T-cell (primary cell): Measurements from ENCODE around the gene LRRC17. TPM values are rescaled to one million over a fixed set of nuclear protein-coding genes. Genes with fewer than 3 reads are reported as not detected.

Experiments
- ATAC-seq, 4 experiments: fragments of 200-7000 bp in 3 of 4; fragments of 150-1000 bp in 1 of 4; cut with Tn5 transposase; replicated peaks in 1 of 4; 1 replicate in 3 of 4; 2 replicates in 1 of 4; pipeline ENCODE4 v1.10.0; 2021; ENCODE audit warnings: moderate library complexity in 3 of 4, mild to moderate bottlenecking in 2 of 4, moderate number of reproducible peaks in 1 of 4
- CTCF ChIA-PET, 2 donors: fragments of 300-600 bp; sonication (Branson Sonifier 250); formaldehyde crosslinking; loops; one replicate each; lab custom pipeline; 2022; ENCODE audit warnings: antibody characterized with exemption in 2 of 2; lab: Charles Lee
- POLR2A ChIA-PET, 2 donors: fragments of 300-600 bp; sonication (Branson Sonifier 250); formaldehyde crosslinking; loops; one replicate each; lab custom pipeline; 2022; ENCODE audit warnings: antibody characterized with exemption in 2 of 2; lab: Charles Lee
- DNase-seq, 35 experiments: peaks; one replicate each; pipeline versions ENCODE4 v3.0.0 to v3.0.0-alpha.2; 2013 to 2023
- H3K27ac ChIP-seq: one replicate; pipeline ENCODE4 v1.5.1; 2013; ENCODE audit warnings: low read length
- H3K27me3 ChIP-seq, 2 experiments: replicated peaks in 1 of 2; 1 replicate in 1 of 2; 2 replicates in 1 of 2; pipeline versions ENCODE4 v1.6.1 to v1.7.0; 2013; ENCODE audit warnings: low read length in 1 of 2, mixed read lengths in 1 of 2; ENCODE audit not compliant: control insufficient read depth in 2 of 2, insufficient read depth in 2 of 2; ENCODE audit errors: extremely low read depth in 1 of 2
- H3K36me3 ChIP-seq, 2 donors: 1 replicate in 1 of 2; 2 replicates in 1 of 2; pipeline versions ENCODE4 v1.6.1 to v1.7.0; 2013; ENCODE audit warnings: low read length in 1 of 2; ENCODE audit not compliant: control insufficient read depth in 2 of 2, insufficient read depth in 1 of 2; ENCODE audit errors: extremely low read depth in 1 of 2
- H3K4me1 ChIP-seq, 2 experiments: 1 replicate in 1 of 2; 2 replicates in 1 of 2; pipeline versions ENCODE4 v1.6.1 to v1.7.0; 2013; ENCODE audit warnings: low read length in 2 of 2, mixed read lengths in 1 of 2; ENCODE audit not compliant: insufficient read depth in 2 of 2, control insufficient read depth in 1 of 2; ENCODE audit errors: extremely low read depth in 1 of 2
- H3K4me3 ChIP-seq, 2 donors: 1 replicate in 1 of 2; 2 replicates in 1 of 2; pipeline versions ENCODE4 v1.5.1 to v1.7.0; 2013; ENCODE audit warnings: mild to moderate bottlenecking in 2 of 2, low read length in 1 of 2, moderate library complexity in 1 of 2; ENCODE audit not compliant: control insufficient read depth in 1 of 2; ENCODE audit errors: extremely low read depth in 1 of 2
- H3K9me3 ChIP-seq: 2 replicates; pipeline ENCODE4 v1.7.0; 2013
- H3K27ac Mint-ChIP-seq, 2 donors: one replicate each; pipeline ENCODE4 v1.8.0; 2020 to 2021; ENCODE audit warnings: mild to moderate bottlenecking in 2 of 2, mixed read lengths in 2 of 2
- H3K27me3 Mint-ChIP-seq, 2 donors: one replicate each; pipeline ENCODE4 v1.8.0; 2021 to 2022; ENCODE audit warnings: mixed read lengths in 2 of 2
- H3K36me3 Mint-ChIP-seq: one replicate; pipeline ENCODE4 v1.8.0; 2021; ENCODE audit warnings: mixed read lengths
- H3K4me1 Mint-ChIP-seq, 3 donors: one replicate each; pipeline ENCODE4 v1.8.0; 2020 to 2022; ENCODE audit warnings: mixed read lengths in 3 of 3, mild to moderate bottlenecking in 1 of 3
- H3K4me3 Mint-ChIP-seq, 3 donors: one replicate each; pipeline ENCODE4 v1.8.0; 2020 to 2022; ENCODE audit warnings: mild to moderate bottlenecking in 3 of 3, mixed read lengths in 3 of 3, moderate library complexity in 3 of 3
- H3K9me3 Mint-ChIP-seq, 3 donors: one replicate each; pipeline ENCODE4 v1.8.0; 2020 to 2022; ENCODE audit warnings: mixed read lengths in 3 of 3
- WGBS: methylation state at CpG from one replicate; pipeline ENCODE4 v1.1.5; 2013; ENCODE audit warnings: missing lambda C conversion rate; ENCODE audit not compliant: insufficient coverage; 5-methylcytosine and 5-hydroxymethylcytosine counted together
- total RNA-seq, 35 experiments: library from RNA in 6 of 35; stranded (reverse) in 6 of 35; fragments of 120-200 nt in 1 of 35; gene quantifications; one replicate each; pipeline versions ENCODE4 v1.2.1 to v1.2.4 and lab custom pipeline; 2013 to 2026

The LRRC17 gene
- total RNA-seq, 5 donors from 2014 or later (not counting 1 experiment from before 2014, with no cell fraction given): 0.18 to 0.47 (median 0.36) TPM

DNA sequence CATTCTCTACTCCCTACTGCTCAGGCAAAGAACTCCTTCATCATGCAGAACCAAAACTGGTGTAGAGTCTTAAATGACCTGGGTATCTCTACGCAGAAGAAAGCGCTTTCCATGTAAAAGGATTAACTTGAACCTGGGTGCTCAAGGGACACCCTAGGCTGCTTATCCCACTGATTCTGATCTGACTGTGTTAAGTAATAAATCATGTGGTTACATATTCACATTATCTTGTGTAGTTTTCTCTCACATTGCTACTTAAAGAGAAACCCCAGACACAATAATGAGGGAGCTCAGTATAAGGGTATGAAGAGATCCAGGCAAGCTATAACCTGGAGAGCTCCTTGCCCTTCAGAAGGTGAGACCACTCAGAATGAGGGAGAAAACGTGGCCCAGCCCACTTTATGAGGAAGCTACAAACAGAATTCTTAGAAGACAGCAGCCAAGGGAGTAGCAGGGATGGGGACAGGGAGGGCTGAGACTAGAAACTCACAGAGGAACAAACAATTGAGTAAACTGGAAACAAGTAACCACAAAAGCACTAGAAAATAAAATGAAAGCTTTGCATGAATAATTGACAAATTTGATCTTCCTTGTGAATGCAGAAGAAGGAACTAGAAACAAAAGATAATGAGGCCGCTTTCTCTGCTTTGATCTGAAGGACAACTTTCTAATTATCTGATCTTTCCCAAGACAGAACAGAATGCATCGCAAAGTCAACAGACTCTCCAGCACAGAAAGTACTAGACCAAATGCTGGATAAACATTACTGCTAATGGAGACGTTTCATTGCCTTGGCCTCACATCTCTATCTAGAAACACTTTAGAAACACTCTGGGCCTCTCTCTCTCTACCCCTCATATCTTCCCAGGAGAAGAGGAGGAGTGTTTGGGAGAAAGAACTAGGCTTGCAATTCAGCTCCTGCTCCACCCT lies 76.1 kb downstream of the LRRC17 start:
- Mint-ChIP-seq H3K27ac (no peak overlapping the region), H3K4me1 (no peaks in the 10 kb centered on the region), H3K9me3 (no peaks in the 10 kb centered on the region), H3K27me3 (no peaks in the 10 kb centered on the region), H3K36me3 (no peaks in the 10 kb centered on the region), H3K4me3 (no peak overlapping the region)
- Histone ChIP-seq H3K4me3 (no peak overlapping the region), H3K36me3 (no peaks in the 10 kb centered on the region), H3K9me3 (no peaks in the 10 kb centered on the region), H3K4me1 (no peaks in the 10 kb centered on the region), H3K27ac (no peak overlapping the region), H3K27me3 (no peaks in the 10 kb centered on the region)
- 100% methylated on average over 1 of the region's 6 CpGs for WGBS
- ATAC-seq: no peak
- POLR2A ChIA-PET: no interaction called here
- no peak for DNase-seq
- CTCF ChIA-PET: no interaction called here

GRCh38 chr7:102990642-102991041 lies 77.8 kb downstream of the LRRC17 start:
- no peak overlapping the region for H3K4me3 Mint-ChIP-seq
- no peaks in the 10 kb centered on the region for H3K9me3 Mint-ChIP-seq
- Histone ChIP-seq H3K36me3 (no peaks in the 10 kb centered on the region), H3K4me1 (no peaks in the 10 kb centered on the region), H3K27ac (no peak overlapping the region), H3K27me3 (no peaks in the 10 kb centered on the region), H3K9me3 (no peaks in the 10 kb centered on the region), H3K4me3 (no peak overlapping the region)
- no peak for ATAC-seq
- H3K4me1 Mint-ChIP-seq: no peaks in the 10 kb centered on the region
- 63% methylated on average over 2 of the region's 2 CpGs for WGBS
- POLR2A ChIA-PET: no interaction called here
- CTCF ChIA-PET: no interaction called here
- no peak overlapping the region for H3K27ac Mint-ChIP-seq
- no peaks in the 10 kb centered on the region for H3K36me3 Mint-ChIP-seq
- DNase-seq: no peak
- H3K27me3 Mint-ChIP-seq: no peaks in the 10 kb centered on the region

DNA sequence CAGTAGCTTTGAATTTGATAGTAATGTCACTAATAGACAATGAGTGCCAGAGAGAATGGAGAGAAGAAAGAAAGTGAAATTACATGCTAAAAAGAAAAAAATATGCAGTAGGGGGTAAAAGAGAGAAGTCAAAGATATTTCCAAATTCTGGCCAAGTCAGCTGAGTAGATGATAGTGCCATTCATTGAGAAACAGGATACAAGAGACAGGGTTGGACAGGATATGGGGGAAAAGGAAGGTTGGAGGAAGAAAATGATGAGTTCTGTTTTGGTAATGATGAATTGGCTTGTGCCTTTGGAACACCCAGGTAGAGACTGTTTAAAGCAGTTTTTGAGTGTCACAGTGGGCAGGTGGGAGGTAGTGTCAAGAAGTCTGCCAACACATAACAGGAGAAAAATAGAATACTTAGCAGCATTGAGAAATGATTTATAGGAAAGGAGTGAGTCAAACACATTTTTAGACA lies 78.3 kb downstream of the LRRC17 start:
- ChIA-PET CTCF (no interaction called here), POLR2A (no interaction called here)
- H3K9me3 Mint-ChIP-seq: no peaks in the 10 kb centered on the region
- no peaks in the 10 kb centered on the region for H3K36me3 Mint-ChIP-seq
- no peaks in the 10 kb centered on the region for H3K27me3 Mint-ChIP-seq
- no peak overlapping the region for H3K27ac ChIP-seq
- H3K4me3 ChIP-seq: no peak overlapping the region
- no peak for ATAC-seq
- no peak overlapping the region for H3K27ac Mint-ChIP-seq
- no peaks in the 10 kb centered on the region for H3K27me3 ChIP-seq
- H3K4me3 Mint-ChIP-seq: no peak overlapping the region
- no peaks in the 10 kb centered on the region for H3K4me1 Mint-ChIP-seq
- H3K36me3 ChIP-seq: no peaks in the 10 kb centered on the region
- no peaks in the 10 kb centered on the region for H3K4me1 ChIP-seq
- DNase-seq: no peak
- H3K9me3 ChIP-seq: no peaks in the 10 kb centered on the region

- no peaks in the 10 kb centered on the region for H3K9me3 Mint-ChIP-seq
- H3K27me3 Mint-ChIP-seq: no peaks in the 10 kb centered on the region
- Histone ChIP-seq H3K27ac (no peak overlapping the region), H3K27me3 (no peaks in the 10 kb centered on the region), H3K9me3 (no peaks in the 10 kb centered on the region), H3K4me3 (no peak overlapping the region), H3K36me3 (no peaks in the 10 kb centered on the region), H3K4me1 (no peaks in the 10 kb centered on the region)
- WGBS: no CpG with 5 or more reads among the region's 2 CpGs
- H3K4me1 Mint-ChIP-seq: no peaks in the 10 kb centered on the region
- DNase-seq (no peak), ATAC-seq (no peak)
- ChIA-PET CTCF (no interaction called here), POLR2A (interaction anchor here in 1 of 2 donors (0.5 kb wide), 1 partner anchor 1790 kb away, joined by 3 read pairs; no protein-coding TSS in a partner anchor)
- no peak overlapping the region for H3K27ac Mint-ChIP-seq
- H3K36me3 Mint-ChIP-seq: no peaks in the 10 kb centered on the region
- no peak overlapping the region for H3K4me3 Mint-ChIP-seq
Observed at GRCh38 chr7:102991540-102992214, 78.9 kb downstream of the LRRC17 start.

GRCh38 chr7:102992509-102992937 lies 79.7 kb downstream of the LRRC17 start:
- Mint-ChIP-seq H3K9me3 (no peaks in the 10 kb centered on the region), H3K27me3 (no peaks in the 10 kb centered on the region), H3K27ac (no peak overlapping the region), H3K36me3 (no peaks in the 10 kb centered on the region), H3K4me3 (no peak overlapping the region), H3K4me1 (no peaks in the 10 kb centered on the region)
- no peaks in the 10 kb centered on the region for H3K4me1 ChIP-seq
- H3K9me3 ChIP-seq: no peaks in the 10 kb centered on the region
- CTCF ChIA-PET: no interaction called here
- no peaks in the 10 kb centered on the region for H3K36me3 ChIP-seq
- no peaks in the 10 kb centered on the region for H3K27me3 ChIP-seq
- POLR2A ChIA-PET: interaction anchor here in 1 of 2 donors (0.5 kb wide), 1 partner anchor 1789 kb away, joined by 3 read pairs; no protein-coding TSS in a partner anchor
- ATAC-seq: no peak
- 90% methylated on average over 3 of the region's 5 CpGs for WGBS
- no peak overlapping the region for H3K4me3 ChIP-seq
- DNase-seq: no peak
- no peak overlapping the region for H3K27ac ChIP-seq

DNA sequence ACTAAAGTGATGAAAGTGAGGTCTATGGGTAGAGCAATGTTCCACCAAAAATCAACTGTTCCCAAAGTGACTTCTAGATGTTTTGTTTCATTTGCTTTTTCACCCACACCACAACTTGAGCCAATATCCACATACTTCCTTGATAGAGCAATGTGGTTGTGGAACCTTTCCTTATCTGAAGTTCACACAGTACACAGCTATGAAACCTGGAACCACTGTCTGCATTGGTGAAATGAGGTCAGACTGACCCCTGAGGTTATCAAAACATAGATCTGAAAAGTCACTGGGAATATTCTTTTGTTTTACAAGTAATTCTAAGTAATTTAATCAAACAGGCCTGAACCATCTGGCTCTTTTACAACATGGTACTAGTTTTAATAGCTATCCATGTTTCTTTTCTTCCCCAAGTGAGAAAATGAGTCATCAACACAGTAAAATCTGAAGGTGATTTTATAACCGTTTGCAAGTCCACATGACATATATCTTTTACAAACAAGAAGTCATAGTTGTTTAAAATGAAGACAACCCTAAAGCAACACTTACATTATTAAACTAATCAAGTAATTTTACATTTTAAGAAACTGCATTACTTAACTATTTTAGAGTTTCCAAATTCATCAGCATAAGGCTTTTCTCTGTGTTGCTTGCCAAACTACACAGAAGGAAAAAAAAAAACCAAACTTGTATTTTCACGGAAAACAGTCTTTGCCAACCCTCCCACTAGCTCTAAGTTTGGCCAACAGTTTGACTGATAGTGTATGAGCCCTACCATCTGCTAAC lies 80.3 kb downstream of the LRRC17 start:
- no peaks in the 10 kb centered on the region for H3K27me3 ChIP-seq
- no peaks in the 10 kb centered on the region for H3K4me1 ChIP-seq
- Mint-ChIP-seq H3K4me3 (no peak overlapping the region), H3K9me3 (no peaks in the 10 kb centered on the region), H3K4me1 (no peaks in the 10 kb centered on the region), H3K36me3 (no peaks in the 10 kb centered on the region), H3K27me3 (no peaks in the 10 kb centered on the region), H3K27ac (no peak overlapping the region)
- no peak for DNase-seq
- ATAC-seq: no peak
- no CpG with 5 or more reads among the region's 2 CpGs for WGBS
- H3K27ac ChIP-seq: no peak overlapping the region
- no peaks in the 10 kb centered on the region for H3K36me3 ChIP-seq
- no peaks in the 10 kb centered on the region for H3K9me3 ChIP-seq
- ChIA-PET POLR2A (no interaction called here), CTCF (no interaction called here)
- no peak overlapping the region for H3K4me3 ChIP-seq
